K562 (cell line): Measurements from ENCODE around the gene CUL5. TPM values are rescaled to one million over a fixed set of nuclear protein-coding genes. Genes with fewer than 3 reads are reported as not detected.

Experiments
- BMI1 ChIP-seq: fragments of 150-350 bp; IDR thresholded peaks from 2 replicates; pipeline ENCODE4 v1.6.1; 2014; ENCODE audit warnings: low read length
- FUS ChIP-seq: fragments of 200-400 bp; formaldehyde crosslinking; optimal IDR thresholded peaks from 2 replicates; pipeline ENCODE3; 2017; ENCODE audit warnings: low read depth, low read length
- GATAD2B ChIP-seq: fragments of 450-650 bp; IDR thresholded peaks from 2 replicates; pipeline ENCODE4 v1.6.1; 2017; ENCODE audit warnings: mild to moderate bottlenecking, borderline replicate concordance
- HINFP ChIP-seq: fragments of 450-650 bp; conservative IDR thresholded peaks from 2 replicates; pipeline ENCODE4 v1.6.1; 2016; ENCODE audit warnings: missing genetic modification characterization, low read depth, mild to moderate bottlenecking, control low read depth, missing compliant biosample characterization
- KDM5B ChIP-seq: fragments of 200-600 bp; sonication (generic); IDR thresholded peaks from 2 replicates; pipeline ENCODE4 v1.6.1; 2012; ENCODE audit warnings: low read depth, mild to moderate bottlenecking, moderate library complexity, low read length, control low read depth, inconsistent platforms; ENCODE audit not compliant: insufficient replicate concordance
- POU5F1 ChIP-seq: fragments of 150-350 bp; IDR thresholded peaks from 2 replicates; pipeline ENCODE4 v1.6.1; 2014; ENCODE audit warnings: borderline replicate concordance, low read length, low read depth, mild to moderate bottlenecking; ENCODE audit not compliant: partially characterized antibody
- UBTF ChIP-seq, 2 experiments: IDR thresholded peaks; 2 replicates each; pipeline ENCODE4 v1.6.1; 2012; ENCODE audit warnings: improper control_type of control experiment in 2 of 2, low read depth in 2 of 2, low read length in 2 of 2, borderline replicate concordance in 1 of 2
- ZNF12 ChIP-seq: sonication (generic); formaldehyde crosslinking; IDR thresholded peaks from 2 replicates; pipeline ENCODE4 v1.4.0; 2020; ENCODE audit warnings: mild to moderate bottlenecking, missing genetic modification reagents
- ZNF347 ChIP-seq: fragments of 450-650 bp; formaldehyde crosslinking; IDR thresholded peaks from 2 replicates; pipeline ENCODE4 v1.4.0; 2020; ENCODE audit warnings: low read depth, mild to moderate bottlenecking, moderate library complexity
- polyA plus RNA-seq, 8 experiments: library from polyadenylated mRNA; depleted of rRNA in 4 of 8; stranded (reverse) in 5 of 8; unstranded in 3 of 8; fragments of >200 nt; fragmentation: Nextera tagmentation in 2 of 8; fragmentation: Illumina TruSeq in 1 of 8; extraction: Ambion mirVana in 2 of 8; extraction: Trizol in 1 of 8; gene quantifications; 2 replicates each; pipeline versions ENCODE4 v1.2.1 to v1.2.3, GENCODE V29; 2011 to 2014; ENCODE audit warnings: inconsistent platforms in 1 of 8, missing spikeins in 1 of 8
- total RNA-seq, 7 experiments: library from RNA; depleted of rRNA in 6 of 7; stranded (reverse); fragments of >200 nt in 6 of 7; fragmentation: Illumina TruSeq in 2 of 7; extraction: Trizol in 2 of 7; gene quantifications; 2 replicates each; pipeline versions ENCODE4 v1.2.1 to v1.2.3, GENCODE V29; 2011 to 2021; ENCODE audit warnings: low replicate concordance in 1 of 7
- TF ChIP-seq, protein P1 (sequence below): IDR thresholded peaks from 2 replicates; pipeline ENCODE4 v1.6.1; 2011; ENCODE audit warnings: borderline replicate concordance, low read depth, mild to moderate bottlenecking, moderate library complexity, low read length; ENCODE audit not compliant: insufficient read depth, poor library complexity, severe bottlenecking
- TF ChIP-seq, protein P2 (sequence below): fragments of 450-650 bp; IDR thresholded peaks from 2 replicates; pipeline ENCODE4 v1.6.1; 2016

Gene CUL5
- total and polyA plus RNA-seq, 9 of the 15 experiments (the other 6 are each of a cell fraction or from before 2014, with no cell fraction given): 14.3 to 45.9 (median 23.0) TPM

DNA sequence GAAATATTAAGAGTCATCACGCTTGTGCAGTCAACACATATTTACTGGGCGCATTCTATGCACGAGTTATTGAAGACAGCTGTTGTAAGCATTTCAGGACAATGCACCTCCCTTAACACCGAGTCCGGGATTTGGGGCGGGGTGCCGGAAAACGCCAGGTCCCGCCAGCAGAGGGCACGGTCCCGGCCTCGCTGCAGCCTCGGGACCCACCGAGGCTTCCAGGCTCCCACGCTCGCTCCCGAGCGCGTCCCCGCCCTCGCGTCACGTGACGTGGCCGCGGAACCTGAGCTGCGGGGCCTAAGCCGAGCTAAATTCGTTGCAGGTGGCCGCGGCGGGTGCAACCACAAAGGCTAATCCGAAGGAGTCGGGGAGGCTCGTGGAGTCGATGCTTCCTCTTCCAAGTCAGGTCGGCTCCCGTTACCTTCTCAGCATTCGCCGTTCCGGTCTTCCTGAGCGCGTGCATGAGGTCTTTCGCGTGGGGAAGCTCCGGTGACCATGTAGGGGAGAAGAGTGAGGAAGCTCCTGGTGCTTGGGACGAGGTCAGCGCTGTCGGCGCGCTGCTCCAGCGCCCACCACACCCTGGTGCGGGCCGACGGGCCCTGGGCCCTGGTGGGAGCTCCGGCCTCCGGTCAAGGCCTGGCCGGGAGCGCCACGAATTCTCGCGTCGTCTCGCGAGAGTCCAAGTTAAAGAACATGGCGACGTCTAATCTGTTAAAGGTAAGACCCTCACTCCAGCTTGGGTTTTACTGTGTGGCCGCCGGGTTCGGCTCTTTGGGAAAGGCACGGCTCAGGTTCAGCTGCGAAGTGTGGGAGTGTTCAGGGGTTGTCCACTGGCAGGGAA lies at the start of gene CUL5 (continued):
- TF ChIP-seq ZNF347 (no peak), GATAD2B (0 out of 2 replicates have a peak, but pooled peaks have one; percentile 64), POU5F1 (no peak), FUS (no peak), HINFP (tag) (no peak), KDM5B (peak; percentile 94), UBTF (IDR thresholded peaks at IDR 0.05; ENCODE audit: borderline replicate concordance in 1 of 2, low read depth in 2 of 2, low read length in 2 of 2) (peak; percentile 57 to 72; a peak in 1 of 4 replicates), ZNF12 (peak; percentile 82; the same call in 1 of the 2 replicates), BMI1 (no peak)
- TF ChIP-seq, protein P1, sequence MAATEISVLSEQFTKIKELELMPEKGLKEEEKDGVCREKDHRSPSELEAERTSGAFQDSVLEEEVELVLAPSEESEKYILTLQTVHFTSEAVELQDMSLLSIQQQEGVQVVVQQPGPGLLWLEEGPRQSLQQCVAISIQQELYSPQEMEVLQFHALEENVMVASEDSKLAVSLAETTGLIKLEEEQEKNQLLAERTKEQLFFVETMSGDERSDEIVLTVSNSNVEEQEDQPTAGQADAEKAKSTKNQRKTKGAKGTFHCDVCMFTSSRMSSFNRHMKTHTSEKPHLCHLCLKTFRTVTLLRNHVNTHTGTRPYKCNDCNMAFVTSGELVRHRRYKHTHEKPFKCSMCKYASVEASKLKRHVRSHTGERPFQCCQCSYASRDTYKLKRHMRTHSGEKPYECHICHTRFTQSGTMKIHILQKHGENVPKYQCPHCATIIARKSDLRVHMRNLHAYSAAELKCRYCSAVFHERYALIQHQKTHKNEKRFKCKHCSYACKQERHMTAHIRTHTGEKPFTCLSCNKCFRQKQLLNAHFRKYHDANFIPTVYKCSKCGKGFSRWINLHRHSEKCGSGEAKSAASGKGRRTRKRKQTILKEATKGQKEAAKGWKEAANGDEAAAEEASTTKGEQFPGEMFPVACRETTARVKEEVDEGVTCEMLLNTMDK: peak; percentile 81
- TF ChIP-seq, protein P2, sequence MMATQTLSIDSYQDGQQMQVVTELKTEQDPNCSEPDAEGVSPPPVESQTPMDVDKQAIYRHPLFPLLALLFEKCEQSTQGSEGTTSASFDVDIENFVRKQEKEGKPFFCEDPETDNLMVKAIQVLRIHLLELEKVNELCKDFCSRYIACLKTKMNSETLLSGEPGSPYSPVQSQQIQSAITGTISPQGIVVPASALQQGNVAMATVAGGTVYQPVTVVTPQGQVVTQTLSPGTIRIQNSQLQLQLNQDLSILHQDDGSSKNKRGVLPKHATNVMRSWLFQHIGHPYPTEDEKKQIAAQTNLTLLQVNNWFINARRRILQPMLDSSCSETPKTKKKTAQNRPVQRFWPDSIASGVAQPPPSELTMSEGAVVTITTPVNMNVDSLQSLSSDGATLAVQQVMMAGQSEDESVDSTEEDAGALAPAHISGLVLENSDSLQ: 0 out of 2 replicates have a peak, but pooled peaks have one; percentile 12
